Measurements from ENCODE around the gene PLA2G2C. TPM values are rescaled to one million over a fixed set of nuclear protein-coding genes. Genes with fewer than 3 reads are reported as not detected.
"Not testable (repeated sequence)": the region's sequence is repeated elsewhere in the genome, so short reads cannot be mapped to it uniquely, and the experiment has no call there.

PLA2G2C gene, protein sequence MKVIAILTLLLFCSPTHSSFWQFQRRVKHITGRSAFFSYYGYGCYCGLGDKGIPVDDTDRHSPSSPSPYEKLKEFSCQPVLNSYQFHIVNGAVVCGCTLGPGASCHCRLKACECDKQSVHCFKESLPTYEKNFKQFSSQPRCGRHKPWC
- under 1 TPM; 0.94 to 0.95 TPM for total RNA-seq

DNA sequence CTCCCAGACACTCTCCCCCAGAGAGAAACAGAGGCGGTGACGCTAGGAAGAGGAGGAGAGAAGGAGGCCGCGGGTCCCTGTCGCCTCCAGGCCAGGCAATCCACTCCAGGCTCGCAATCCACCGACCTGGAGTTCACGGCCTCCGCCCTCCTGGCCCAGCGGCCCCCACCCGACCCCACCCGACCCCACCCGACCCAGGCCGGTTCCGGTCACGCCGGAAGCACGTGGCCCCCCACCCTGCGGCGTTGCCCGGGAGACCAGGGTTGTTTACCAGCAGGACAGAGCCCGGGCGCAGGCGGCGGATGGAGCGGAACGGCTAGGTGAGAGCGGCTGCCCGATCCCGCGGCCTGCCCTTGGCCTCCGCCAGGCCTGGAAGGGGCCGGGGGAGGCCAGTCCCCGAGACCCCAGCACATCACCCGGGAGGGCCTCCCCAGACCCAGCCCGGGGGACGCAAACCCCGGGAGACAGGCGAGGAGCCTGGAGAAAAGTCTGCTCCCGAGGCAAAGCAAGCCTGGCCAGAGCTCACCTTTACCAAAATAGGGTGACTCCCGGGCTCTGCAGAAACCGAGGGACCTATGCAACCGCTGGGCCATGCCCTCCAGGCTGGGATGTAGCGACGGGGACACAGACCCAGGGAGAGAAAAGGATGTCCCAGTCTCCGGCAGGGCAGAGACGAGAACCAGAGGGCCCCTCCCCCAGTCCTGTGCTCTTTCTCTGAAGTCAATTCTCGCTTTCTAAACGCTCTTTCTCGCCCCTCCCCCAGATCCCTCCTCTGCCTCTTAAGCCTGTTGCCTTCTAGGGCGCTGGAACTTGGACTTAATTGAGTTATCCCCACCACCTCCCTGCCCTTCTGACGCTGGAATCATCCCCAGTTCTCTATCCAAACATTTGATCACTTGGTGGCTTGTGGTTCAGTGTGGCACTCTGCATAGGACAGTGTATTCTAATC, at the start of gene PLA2G2C, which contains the start of gene UBXN10:
Gene PLA2G2C (minus strand): TSS at position 685 of the 949 bp plus-strand sequence. CDS start 9,155 bp downstream, outside the sequence.
Gene UBXN10 (plus strand): TSS at position 263 of the 949 bp plus-strand sequence. CDS start 4,466 bp downstream, outside the sequence.
- H3K4me1 Mint-ChIP-seq (ENCODE audit: low read depth) = peaks cover 41% of the 10 kb centered on the region
- intact Hi-C loops (cut with micrococcal nuclease) = loop anchor here (1.0 to 10.0 kb wide), 7 partner anchors 9 to 1109 kb away; partner anchors contain the start of genes ECE1 and TMCO4
- peak; percentile 94 for DNase-seq
- peaks cover 2% of the 10 kb centered on the region for H3K36me3 Mint-ChIP-seq (ENCODE audit: low read depth)
- no peaks in the 10 kb centered on the region for H3K27me3 Mint-ChIP-seq (ENCODE audit: low read depth)
- peak within 1 kb of the TSS; percentile 82 for H3K27ac Mint-ChIP-seq
- peak within 1 kb of the TSS; percentile 62 for H3K4me3 Mint-ChIP-seq
- CTCF ChIA-PET = interaction anchor here (0.6 to 2.3 kb wide), 2 partner anchors 13 to 21 kb away, joined by 4 to 7 read pairs; no protein-coding TSS in a partner anchor
- no peaks in the 10 kb centered on the region for H3K9me3 Mint-ChIP-seq

DNA sequence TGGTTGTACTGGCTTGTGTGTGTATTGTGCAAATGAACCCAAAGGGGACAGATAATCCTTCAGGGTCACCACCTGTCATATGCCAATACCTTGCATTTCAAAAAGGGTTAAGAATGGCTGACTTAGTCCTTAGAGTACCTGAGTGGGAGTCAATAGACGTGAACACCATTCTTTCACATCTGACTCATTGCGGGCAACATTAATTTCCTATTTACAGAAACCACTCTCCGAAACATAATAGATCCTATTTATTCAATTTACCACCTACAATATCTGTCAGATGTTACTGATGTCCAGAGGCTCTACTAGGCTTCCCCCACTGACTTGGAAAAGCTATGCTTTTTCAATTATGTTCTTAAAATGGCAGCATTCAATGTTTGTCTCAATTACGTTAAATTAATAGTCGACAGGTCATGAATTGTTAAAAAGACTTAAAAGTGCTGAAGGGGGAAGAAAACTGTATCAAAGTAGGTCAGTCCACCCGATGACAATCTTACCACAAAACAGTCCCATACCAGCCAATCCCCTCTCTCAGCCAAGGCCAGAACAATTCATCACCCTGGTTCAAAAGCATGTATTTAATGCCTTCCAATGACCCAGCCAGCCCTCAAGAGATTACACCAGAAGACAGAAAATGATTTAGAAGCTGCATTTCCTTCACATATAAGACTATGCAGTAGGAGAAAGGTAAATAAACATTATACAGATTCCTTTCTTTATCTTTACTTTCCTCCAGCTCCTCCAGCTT, 48.6 kb upstream of the PLA2G2C start:
- Mint-ChIP-seq H3K27me3 (ENCODE audit: low read depth) (peaks cover 32% of the 10 kb centered on the region), H3K27ac (no peak overlapping the region), H3K9me3 (no peaks in the 10 kb centered on the region), H3K4me3 (no peak overlapping the region), H3K36me3 (ENCODE audit: low read depth) (no peaks in the 10 kb centered on the region), H3K4me1 (ENCODE audit: low read depth) (no peaks in the 10 kb centered on the region)
- intact Hi-C loops (cut with micrococcal nuclease) = no loop called here
- CTCF ChIA-PET = interaction anchor here (0.6 to 1.4 kb wide), 6 partner anchors 21 to 257 kb away, joined by 3 to 8 read pairs (median 4); no protein-coding TSS in a partner anchor
- no peak for DNase-seq

DNA sequence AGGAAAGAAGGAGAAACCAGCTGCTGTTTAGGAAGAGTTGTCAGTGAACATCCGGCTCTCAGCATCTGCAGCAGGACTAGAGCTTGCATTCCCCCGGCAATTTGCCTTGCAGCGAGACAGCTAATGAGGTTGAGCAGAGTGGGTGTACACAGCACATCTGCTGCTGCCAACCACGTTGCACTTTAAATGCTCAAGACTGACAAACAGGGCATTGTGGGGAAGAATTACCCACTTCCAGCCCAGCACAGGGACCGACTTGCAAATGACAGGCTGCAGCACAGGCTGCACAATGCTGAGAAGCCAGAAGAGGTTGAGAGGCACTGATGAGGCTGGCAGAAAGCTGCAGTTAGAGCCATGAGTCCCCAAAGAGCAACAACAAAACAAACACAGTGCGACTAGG, 47.5 kb upstream of the PLA2G2C start:
- H3K4me1 Mint-ChIP-seq (ENCODE audit: low read depth) = no peaks in the 10 kb centered on the region
- no peaks in the 10 kb centered on the region for H3K9me3 Mint-ChIP-seq
- H3K27me3 Mint-ChIP-seq (ENCODE audit: low read depth) = peaks cover 31% of the 10 kb centered on the region
- no peak overlapping the region for H3K27ac Mint-ChIP-seq
- no peaks in the 10 kb centered on the region for H3K36me3 Mint-ChIP-seq (ENCODE audit: low read depth)
- H3K4me3 Mint-ChIP-seq = no peak overlapping the region
- intact Hi-C loops (cut with micrococcal nuclease) = loop anchor here (1.0 kb wide), 2 partner anchors 196 to 260 kb away; no protein-coding TSS in a partner anchor
- CTCF ChIA-PET = interaction anchor here (0.8 to 1.4 kb wide), 5 partner anchors 13 to 260 kb away, joined by 4 to 7 read pairs (median 4); no protein-coding TSS in a partner anchor
- no peak for DNase-seq

DNA sequence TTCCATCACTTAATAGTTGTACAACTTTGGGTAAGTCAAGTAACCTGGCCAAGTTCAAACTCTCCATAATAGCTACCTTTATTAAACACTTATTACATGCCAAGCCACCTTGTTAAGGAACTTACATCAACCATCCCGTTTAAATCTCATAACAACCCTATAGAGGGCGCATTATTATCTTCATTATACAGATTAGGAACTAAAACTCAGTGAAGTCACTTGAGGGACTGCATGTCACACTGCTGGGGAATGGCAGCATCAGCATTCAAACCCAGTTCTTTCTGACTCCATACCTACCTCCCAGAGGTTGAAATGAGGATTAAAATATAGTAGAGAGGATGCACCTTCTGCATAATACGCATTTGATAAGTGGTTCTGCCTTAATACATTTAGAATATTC, 47.1 kb upstream of the PLA2G2C start:
- Mint-ChIP-seq H3K36me3 (ENCODE audit: low read depth) (no peaks in the 10 kb centered on the region), H3K4me3 (no peak overlapping the region), H3K27me3 (ENCODE audit: low read depth) (peaks cover 33% of the 10 kb centered on the region), H3K9me3 (no peaks in the 10 kb centered on the region), H3K27ac (no peak overlapping the region), H3K4me1 (ENCODE audit: low read depth) (no peaks in the 10 kb centered on the region)
- CTCF ChIA-PET = interaction anchor here (0.9 to 1.4 kb wide), 5 partner anchors 13 to 261 kb away, joined by 3 to 7 read pairs (median 4); no protein-coding TSS in a partner anchor
- DNase-seq = no peak
- intact Hi-C loops (cut with micrococcal nuclease) = loop anchor here (1.0 kb wide), 2 partner anchors 197 to 261 kb away; no protein-coding TSS in a partner anchor

DNA sequence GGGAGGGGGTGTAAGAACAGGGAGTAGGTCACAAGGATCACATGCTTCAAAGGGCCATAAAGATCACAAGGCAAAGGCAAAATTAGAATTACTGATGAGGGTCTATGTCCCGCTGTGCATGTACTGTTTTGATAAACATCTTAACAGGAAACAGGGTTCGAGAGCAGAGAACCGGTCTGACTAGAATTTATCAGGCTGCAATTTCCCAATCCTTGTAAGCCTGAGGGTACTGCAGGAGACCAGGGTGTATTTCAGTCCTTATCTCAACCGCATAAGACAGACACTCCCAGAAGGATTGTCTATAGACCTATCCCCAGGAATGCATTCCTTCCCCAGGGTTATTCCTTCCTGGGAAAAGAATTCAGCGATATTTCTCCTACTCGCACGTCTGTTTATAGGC, 46.2 kb upstream of the PLA2G2C start:
- DNase-seq; H3K36me3 Mint-ChIP-seq (ENCODE audit: low read depth); H3K4me1 Mint-ChIP-seq (ENCODE audit: low read depth); H3K9me3 Mint-ChIP-seq; H3K27ac Mint-ChIP-seq; intact Hi-C loops (cut with micrococcal nuclease); H3K4me3 Mint-ChIP-seq: not testable (repeated sequence)
- CTCF ChIA-PET = interaction anchor here (0.9 to 1.3 kb wide), 2 partner anchors 198 to 261 kb away, joined by 3 to 7 read pairs; no protein-coding TSS in a partner anchor
- H3K27me3 Mint-ChIP-seq (ENCODE audit: low read depth) = peaks cover 40% of the 10 kb centered on the region

DNA sequence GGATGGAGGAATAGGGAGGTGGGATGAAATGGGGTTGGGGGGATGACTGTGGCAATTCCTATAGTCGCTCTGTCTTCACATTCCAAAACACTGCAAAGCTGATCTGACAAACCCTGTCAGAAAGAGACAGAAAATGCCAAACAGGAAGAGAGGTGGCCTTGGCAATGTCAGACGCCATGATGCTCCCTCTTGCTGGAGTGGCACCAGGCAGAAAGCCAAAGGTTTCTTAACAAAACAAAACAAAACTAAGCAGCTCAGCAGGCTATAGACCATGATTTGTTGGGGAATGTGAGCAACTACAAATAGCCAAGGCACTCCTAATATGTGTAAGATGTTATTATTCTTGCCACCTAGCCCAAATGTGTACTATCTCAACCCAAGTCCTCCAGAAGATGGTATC, 42.9 kb upstream of the PLA2G2C start:
- no peak overlapping the region for H3K27ac Mint-ChIP-seq
- intact Hi-C loops (cut with micrococcal nuclease) = no loop called here
- no peaks in the 10 kb centered on the region for H3K36me3 Mint-ChIP-seq (ENCODE audit: low read depth)
- H3K27me3 Mint-ChIP-seq (ENCODE audit: low read depth) = peaks cover 48% of the 10 kb centered on the region
- H3K9me3 Mint-ChIP-seq = no peaks in the 10 kb centered on the region
- H3K4me1 Mint-ChIP-seq (ENCODE audit: low read depth) = no peaks in the 10 kb centered on the region
- DNase-seq = no peak
- no peak overlapping the region for H3K4me3 Mint-ChIP-seq
- CTCF ChIA-PET = interaction anchor here (0.6 to 1.7 kb wide), 3 partner anchors 13 to 203 kb away, joined by 3 to 4 read pairs (median 3); no protein-coding TSS in a partner anchor

DNA sequence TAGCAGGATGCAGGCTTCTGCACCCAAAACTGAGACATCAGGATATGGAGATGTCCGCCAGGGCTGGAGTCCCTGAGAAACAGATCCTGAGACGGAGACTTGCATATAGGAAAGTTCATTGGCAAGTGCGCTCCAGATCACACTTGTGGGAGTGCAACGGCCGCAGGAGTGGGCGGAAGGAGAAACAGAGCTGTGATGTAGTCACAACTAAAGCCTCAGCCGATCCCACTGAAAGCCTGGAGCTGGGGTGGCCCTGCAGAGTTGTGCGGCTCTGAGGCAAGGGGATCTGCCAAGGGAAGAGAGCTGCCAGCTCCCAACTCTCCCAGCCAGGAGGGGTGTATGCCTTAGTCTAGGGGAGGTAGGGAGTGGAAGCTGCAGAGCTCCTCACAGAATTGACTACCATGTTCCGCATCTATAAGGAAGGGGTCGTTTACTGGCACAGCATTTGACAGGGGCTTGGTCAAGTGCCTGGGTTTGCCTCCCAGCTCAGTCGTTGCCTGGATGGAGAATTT, 42.1 kb upstream of the PLA2G2C start:
- H3K4me3 Mint-ChIP-seq = no peak overlapping the region
- DNase-seq = no peak
- H3K36me3 Mint-ChIP-seq (ENCODE audit: low read depth) = no peaks in the 10 kb centered on the region
- H3K4me1 Mint-ChIP-seq (ENCODE audit: low read depth) = no peaks in the 10 kb centered on the region
- CTCF ChIA-PET = interaction anchor here (1.0 to 1.7 kb wide), 3 partner anchors 12 to 202 kb away, joined by 3 to 5 read pairs (median 4); no protein-coding TSS in a partner anchor
- H3K27ac Mint-ChIP-seq = no peak overlapping the region
- peaks cover 47% of the 10 kb centered on the region for H3K27me3 Mint-ChIP-seq (ENCODE audit: low read depth)
- intact Hi-C loops (cut with micrococcal nuclease) = no loop called here
- no peaks in the 10 kb centered on the region for H3K9me3 Mint-ChIP-seq

DNA sequence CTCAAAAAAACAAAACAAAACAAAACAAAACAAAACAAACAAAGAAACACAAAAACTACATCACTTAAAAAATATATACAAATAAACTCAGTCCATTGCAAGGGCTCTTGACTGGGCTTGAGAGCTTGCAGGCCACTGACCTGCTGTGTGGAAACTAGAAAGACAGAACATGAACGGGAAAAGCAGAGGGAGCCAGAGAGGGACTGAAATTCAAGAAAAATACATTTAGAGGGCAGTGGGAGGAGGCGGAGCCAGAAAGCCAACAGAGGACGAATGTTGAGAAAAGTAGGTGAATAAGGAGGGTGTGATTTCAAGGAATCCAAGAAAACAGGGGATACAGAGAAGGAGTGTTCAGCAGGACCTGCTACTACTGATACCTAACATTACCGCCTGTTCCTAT, 41.4 kb upstream of the PLA2G2C start:
- H3K4me3 Mint-ChIP-seq = no peak overlapping the region
- no peaks in the 10 kb centered on the region for H3K9me3 Mint-ChIP-seq
- DNase-seq = no peak
- intact Hi-C loops (cut with micrococcal nuclease) = no loop called here
- H3K4me1 Mint-ChIP-seq (ENCODE audit: low read depth) = no peaks in the 10 kb centered on the region
- H3K36me3 Mint-ChIP-seq (ENCODE audit: low read depth) = no peaks in the 10 kb centered on the region
- no peak overlapping the region for H3K27ac Mint-ChIP-seq
- H3K27me3 Mint-ChIP-seq (ENCODE audit: low read depth) = peaks cover 48% of the 10 kb centered on the region
- CTCF ChIA-PET = interaction anchor here (1.5 kb wide), 1 partner anchor 15 kb away, joined by 5 read pairs; no protein-coding TSS in a partner anchor

- Mint-ChIP-seq H3K9me3 (no peaks in the 10 kb centered on the region), H3K27ac (no peak overlapping the region), H3K4me1 (ENCODE audit: low read depth) (no peaks in the 10 kb centered on the region), H3K4me3 (no peak overlapping the region), H3K36me3 (ENCODE audit: low read depth) (no peaks in the 10 kb centered on the region), H3K27me3 (ENCODE audit: low read depth) (peaks cover 38% of the 10 kb centered on the region)
- intact Hi-C loops (cut with micrococcal nuclease) = no loop called here
- CTCF ChIA-PET = interaction anchor here (2.8 kb wide), 1 partner anchor 12 kb away, joined by 9 read pairs; no protein-coding TSS in a partner anchor
- DNase-seq = no peak
Observed at GRCh38 chr1:20224546-20224945, 38.2 kb upstream of the PLA2G2C start.

GRCh38 chr1:20223551-20224419, 37.5 kb upstream of the PLA2G2C start:
- Mint-ChIP-seq H3K9me3 (no peaks in the 10 kb centered on the region), H3K27me3 (ENCODE audit: low read depth) (peaks cover 36% of the 10 kb centered on the region), H3K4me1 (ENCODE audit: low read depth) (no peaks in the 10 kb centered on the region), H3K4me3 (no peak overlapping the region), H3K36me3 (ENCODE audit: low read depth) (no peaks in the 10 kb centered on the region), H3K27ac (no peak overlapping the region)
- intact Hi-C loops (cut with micrococcal nuclease) = no loop called here
- CTCF ChIA-PET = interaction anchor here (2.8 kb wide), 1 partner anchor 11 kb away, joined by 9 read pairs; no protein-coding TSS in a partner anchor
- DNase-seq = no peak
